DOHH2 (cell line): ENCODE results near the gene CD2BP2.
"Not testable (repeated sequence)": the region's sequence is repeated elsewhere in the genome, so short reads cannot be mapped to it uniquely, and the experiment has no call there.

Source experiments
- EZH2phosphoT487 ChIP-seq: fragments of 200-600 bp; sonication (generic); IDR thresholded peaks from 2 replicates; pipeline ENCODE4 v1.6.1; 2017; ENCODE audit warnings: borderline replicate concordance, mild to moderate bottlenecking, antibody characterized with exemption, low read length, moderate library complexity, mixed read lengths
- TF ChIP-seq, protein P1 (sequence below): fragments of 200-600 bp; sonication (generic); IDR thresholded peaks from one replicate; pipeline ENCODE4 v1.5.1; 2014; ENCODE audit warnings: antibody characterized with exemption, mild to moderate bottlenecking, low read depth, low read length; ENCODE audit not compliant: poor library complexity, severe bottlenecking

DNA sequence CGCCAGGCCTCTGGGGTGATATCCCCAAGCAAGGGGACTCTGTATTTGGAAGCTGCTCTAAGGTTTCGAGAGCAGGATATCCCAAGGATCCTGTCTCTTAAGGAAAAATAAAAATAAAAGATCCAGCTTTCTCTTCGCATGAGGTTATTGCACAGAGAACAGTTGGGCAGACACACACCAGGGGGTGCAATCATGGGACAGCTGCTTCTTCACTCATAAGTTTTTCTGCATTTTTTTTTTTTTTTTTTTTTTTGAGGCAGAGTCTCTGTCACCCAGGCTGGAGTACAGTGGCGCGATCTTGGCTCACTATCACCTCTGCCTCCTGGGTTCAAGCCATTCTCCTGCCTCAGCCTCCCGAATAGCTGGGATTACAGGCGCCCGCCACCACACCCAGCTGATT, 13.1 kb downstream of the CD2BP2 start:
- TF ChIP-seq, protein P1, sequence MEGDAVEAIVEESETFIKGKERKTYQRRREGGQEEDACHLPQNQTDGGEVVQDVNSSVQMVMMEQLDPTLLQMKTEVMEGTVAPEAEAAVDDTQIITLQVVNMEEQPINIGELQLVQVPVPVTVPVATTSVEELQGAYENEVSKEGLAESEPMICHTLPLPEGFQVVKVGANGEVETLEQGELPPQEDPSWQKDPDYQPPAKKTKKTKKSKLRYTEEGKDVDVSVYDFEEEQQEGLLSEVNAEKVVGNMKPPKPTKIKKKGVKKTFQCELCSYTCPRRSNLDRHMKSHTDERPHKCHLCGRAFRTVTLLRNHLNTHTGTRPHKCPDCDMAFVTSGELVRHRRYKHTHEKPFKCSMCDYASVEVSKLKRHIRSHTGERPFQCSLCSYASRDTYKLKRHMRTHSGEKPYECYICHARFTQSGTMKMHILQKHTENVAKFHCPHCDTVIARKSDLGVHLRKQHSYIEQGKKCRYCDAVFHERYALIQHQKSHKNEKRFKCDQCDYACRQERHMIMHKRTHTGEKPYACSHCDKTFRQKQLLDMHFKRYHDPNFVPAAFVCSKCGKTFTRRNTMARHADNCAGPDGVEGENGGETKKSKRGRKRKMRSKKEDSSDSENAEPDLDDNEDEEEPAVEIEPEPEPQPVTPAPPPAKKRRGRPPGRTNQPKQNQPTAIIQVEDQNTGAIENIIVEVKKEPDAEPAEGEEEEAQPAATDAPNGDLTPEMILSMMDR, result peak; percentile 28
- TF ChIP-seq EZH2phosphoT487, result not testable (repeated sequence)
